ENCODE data around the gene BHLHE23. TPM values are rescaled to one million over a fixed set of nuclear protein-coding genes. Genes with fewer than 3 reads are reported as not detected.
A peak's percentile ranks its signal among the peaks of the same experiment; 100 is the strongest.

Gene BHLHE23
- total RNA-seq, 6 donors from 2014 or later = not detected

- H3K27ac ChIP-seq = no peak overlapping the region
- ATAC-seq (ENCODE audit: low FRiP score in 2 of 2) (no peak), DNase-seq (no peak)
- no peaks in the 10 kb centered on the region for H3K36me3 ChIP-seq
- no peak for TF ChIP-seq POLR2AphosphoS5 (IDR thresholded peaks at IDR 0.05)
- TF ChIP-seq POLR2A (IDR thresholded peaks at IDR 0.05) = no peak
- no peak for TF ChIP-seq EP300 (IDR thresholded peaks at IDR 0.05)
- TF ChIP-seq CTCF (IDR thresholded peaks at IDR 0.05) = no peak
- no peak overlapping the region for H3K4me3 ChIP-seq
- 58 to 80% methylated on average over 12 to 21 of the region's 21 CpGs for WGBS, 2 donors
- no peaks in the 10 kb centered on the region for H3K9me3 ChIP-seq
- H3K4me1 ChIP-seq = peaks cover 0 to 7% (median 0%) of the 10 kb centered on the region in 4 donors
- peaks cover 0 to 4% (median under 1%) of the 10 kb centered on the region in 4 donors for H3K27me3 ChIP-seq
Measured at GRCh38 chr20:63053432-63054102, 46.8 kb upstream of the BHLHE23 start.

GRCh38 chr20:63052571-63053431, 46.0 kb upstream of the BHLHE23 start:
- DNase-seq (no peak), ATAC-seq (ENCODE audit: low FRiP score in 2 of 2) (peak in 1 of 2 donors; percentile 2)
- Histone ChIP-seq H3K9me3 (no peaks in the 10 kb centered on the region), H3K27ac (no peak overlapping the region), H3K36me3 (no peaks in the 10 kb centered on the region), H3K27me3 (peaks cover 0 to 4% (median 0%) of the 10 kb centered on the region in 4 donors), H3K4me3 (no peak overlapping the region), H3K4me1 (peaks cover 0 to 7% (median 0%) of the 10 kb centered on the region in 4 donors)
- 29 to 38% methylated on average over 10 to 20 of the region's 20 CpGs for WGBS, 2 donors
- TF ChIP-seq POLR2A (IDR thresholded peaks at IDR 0.05) = no peak
- no peak for TF ChIP-seq EP300 (IDR thresholded peaks at IDR 0.05)
- TF ChIP-seq CTCF (IDR thresholded peaks at IDR 0.05) = no peak
- TF ChIP-seq POLR2AphosphoS5 (IDR thresholded peaks at IDR 0.05) = no peak

GRCh38 chr20:63051911-63052310, 45.1 kb upstream of the BHLHE23 start:
- peaks cover 0 to 4% (median 0%) of the 10 kb centered on the region in 4 donors for H3K27me3 ChIP-seq
- no peak for TF ChIP-seq POLR2A (IDR thresholded peaks at IDR 0.05)
- no peak for TF ChIP-seq EP300 (IDR thresholded peaks at IDR 0.05)
- no peak for TF ChIP-seq POLR2AphosphoS5 (IDR thresholded peaks at IDR 0.05)
- no peak for TF ChIP-seq CTCF (IDR thresholded peaks at IDR 0.05)
- DNase-seq (peak in 1 of 2 donors; percentile 41), ATAC-seq (ENCODE audit: low FRiP score in 2 of 2) (no peak)
- WGBS, 2 donors = 77 to 84% methylated on average over 5 to 11 of the region's 11 CpGs
- H3K4me1 ChIP-seq = peaks cover 0 to 7% (median 0%) of the 10 kb centered on the region in 4 donors
- H3K36me3 ChIP-seq = no peaks in the 10 kb centered on the region
- H3K9me3 ChIP-seq = no peaks in the 10 kb centered on the region
- no peak overlapping the region for H3K4me3 ChIP-seq
- no peak overlapping the region for H3K27ac ChIP-seq

GRCh38 chr20:63051186-63051860, 44.6 kb upstream of the BHLHE23 start:
- peaks cover 0 to 3% (median 0%) of the 10 kb centered on the region in 4 donors for H3K4me1 ChIP-seq
- H3K9me3 ChIP-seq = no peaks in the 10 kb centered on the region
- peaks cover 0 to 4% (median 0%) of the 10 kb centered on the region in 4 donors for H3K27me3 ChIP-seq
- WGBS, 2 donors = 90% methylated on average over 9 to 13 of the region's 13 CpGs
- no peak overlapping the region for H3K4me3 ChIP-seq
- TF ChIP-seq POLR2A (IDR thresholded peaks at IDR 0.05) (no peak), POLR2AphosphoS5 (IDR thresholded peaks at IDR 0.05) (no peak), CTCF (IDR thresholded peaks at IDR 0.05) (no peak), EP300 (IDR thresholded peaks at IDR 0.05) (no peak)
- no peaks in the 10 kb centered on the region for H3K36me3 ChIP-seq
- H3K27ac ChIP-seq = no peak overlapping the region
- no peak for ATAC-seq (ENCODE audit: low FRiP score in 2 of 2)
- peak in 1 of 2 donors; percentile 27 for DNase-seq
